Colonic mucosa (tissue), 4 donors: ENCODE results near the gene HIGD1A. TPM values are rescaled to one million over a fixed set of nuclear protein-coding genes. Genes with fewer than 3 reads are reported as not detected.
"Not testable (repeated sequence)": the region's sequence is repeated elsewhere in the genome, so short reads cannot be mapped to it uniquely, and the experiment has no call there.

ENCODE experiments used
- DNase-seq: peaks from one replicate; pipeline ENCODE4 v3.0.0-alpha.2; 2020
- H3K27ac ChIP-seq: fragments of 200-600 bp; one replicate; pipeline ENCODE4 v1.8.0; 2021
- H3K27me3 ChIP-seq: fragments of 200-600 bp; one replicate; pipeline ENCODE4 v1.8.0; 2021
- H3K36me3 ChIP-seq: fragments of 200-600 bp; one replicate; pipeline ENCODE4 v1.8.0; 2021
- H3K4me1 ChIP-seq: fragments of 200-600 bp; one replicate; pipeline ENCODE4 v1.8.0; 2021; ENCODE audit warnings: mild to moderate bottlenecking
- H3K4me3 ChIP-seq: fragments of 200-600 bp; one replicate; pipeline ENCODE4 v1.8.0; 2021
- H3K9ac ChIP-seq, 2 donors: one replicate each; pipeline ENCODE4 v1.7.0; 2013; ENCODE audit warnings: control low read depth in 2 of 2, low read depth in 2 of 2, low read length in 2 of 2
- H3K9me3 ChIP-seq: fragments of 200-600 bp; one replicate; pipeline ENCODE4 v1.8.0; 2021
- CTCF ChIP-seq: fragments of 200-600 bp; IDR thresholded peaks from one replicate; pipeline ENCODE4 v1.8.0; 2022; ENCODE audit warnings: antibody characterized with exemption, mild to moderate bottlenecking
- intact Hi-C: fragments of 100-400 bp; cut with DNase I; formaldehyde crosslinking; loops from one replicate; pipeline ENCODE4 v1.14.1; 2022
- total RNA-seq, 2 donors: library from RNA; stranded (reverse); fragmentation: NEBNext Ultra II Directional in 1 of 2; extraction: Animal tissue kit (Norgen Biotek cat#: 25700) in 1 of 2; gene quantifications; one replicate each; pipeline ENCODE4 v1.2.1, GENCODE V29; 2021
- donor health status: healthy.
- donor health status: DM: no; HTN: no; CAD: no.
- donor health status: DM: no; HTN: no; CAD: no.

Gene HIGD1A
- total RNA-seq, 2 donors from 2014 or later: 224 to 360 TPM

DNA sequence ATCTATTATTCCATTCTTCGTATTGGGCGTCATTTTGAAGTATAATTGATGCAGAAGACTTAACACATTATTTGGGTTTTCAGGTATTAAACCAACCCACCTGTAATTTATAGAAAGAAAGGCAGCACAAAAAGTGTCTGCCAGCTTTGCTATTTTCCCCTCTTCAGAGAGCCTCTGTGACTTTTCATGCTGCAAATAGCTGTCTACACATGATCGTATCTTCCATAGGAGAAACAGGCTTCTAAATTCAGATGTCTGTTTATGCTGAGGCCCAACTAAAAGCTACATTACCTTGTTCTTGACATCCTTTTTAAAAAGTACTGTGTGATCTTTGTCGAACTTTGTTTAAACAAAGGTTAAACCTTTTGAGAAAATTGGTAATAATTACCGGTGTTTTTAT is 10.0 kb upstream of the HIGD1A start:
- no peak for TF ChIP-seq CTCF
- H3K27me3 ChIP-seq: no peaks in the 10 kb centered on the region
- no peak overlapping the region for H3K27ac ChIP-seq
- H3K4me1 ChIP-seq: no peaks in the 10 kb centered on the region
- intact Hi-C loops: no loop called here
- DNase-seq: no peak
- H3K9me3 ChIP-seq: no peaks in the 10 kb centered on the region
- H3K36me3 ChIP-seq: no peaks in the 10 kb centered on the region
- H3K9ac ChIP-seq: no peak overlapping the region
- H3K4me3 ChIP-seq: no peak overlapping the region

DNA sequence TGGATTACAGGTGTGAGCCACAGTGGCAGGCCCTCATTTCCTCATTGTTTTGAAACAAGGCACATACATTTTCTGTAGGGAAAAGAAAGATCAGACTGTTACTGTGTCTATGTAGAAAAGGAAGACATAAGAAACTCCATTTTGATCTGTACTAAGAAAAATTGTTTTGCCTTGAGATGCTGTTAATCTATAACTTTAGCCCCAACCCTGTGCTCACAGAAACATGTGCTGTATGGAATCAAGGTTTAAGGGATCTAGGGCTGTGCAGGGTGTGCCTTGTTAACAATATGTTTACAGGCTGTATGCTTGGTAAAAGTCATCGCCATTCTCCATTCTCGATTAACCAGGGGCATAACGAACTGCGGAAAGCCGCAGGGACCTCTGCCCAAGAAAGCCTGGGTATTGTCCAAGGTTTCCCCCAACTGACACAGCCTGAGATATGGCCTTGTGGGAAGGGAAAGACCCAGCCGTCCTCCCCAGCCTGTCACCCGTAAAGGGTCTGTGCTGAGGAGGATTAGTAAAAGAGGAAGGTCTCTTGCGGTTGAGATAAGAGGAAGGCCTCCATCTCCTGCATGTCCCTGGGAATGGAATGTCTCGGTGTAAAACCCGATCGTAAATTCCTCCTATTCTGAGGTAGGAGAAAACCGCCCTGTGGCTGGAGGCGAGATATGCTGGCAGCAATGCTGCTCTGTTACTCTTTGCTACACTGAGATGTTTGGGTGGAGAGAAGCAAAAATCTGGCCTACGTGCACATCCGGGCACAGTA is 7.0 kb upstream of the HIGD1A start:
- H3K4me1 ChIP-seq, H3K36me3 ChIP-seq, H3K27me3 ChIP-seq, DNase-seq, H3K9me3 ChIP-seq, intact Hi-C loops, H3K4me3 ChIP-seq: not testable (repeated sequence)
- peak overlapping the region in 1 of 2 donors; percentile 16 for H3K9ac ChIP-seq
- H3K27ac ChIP-seq: peak overlapping the region; percentile 86

DNA sequence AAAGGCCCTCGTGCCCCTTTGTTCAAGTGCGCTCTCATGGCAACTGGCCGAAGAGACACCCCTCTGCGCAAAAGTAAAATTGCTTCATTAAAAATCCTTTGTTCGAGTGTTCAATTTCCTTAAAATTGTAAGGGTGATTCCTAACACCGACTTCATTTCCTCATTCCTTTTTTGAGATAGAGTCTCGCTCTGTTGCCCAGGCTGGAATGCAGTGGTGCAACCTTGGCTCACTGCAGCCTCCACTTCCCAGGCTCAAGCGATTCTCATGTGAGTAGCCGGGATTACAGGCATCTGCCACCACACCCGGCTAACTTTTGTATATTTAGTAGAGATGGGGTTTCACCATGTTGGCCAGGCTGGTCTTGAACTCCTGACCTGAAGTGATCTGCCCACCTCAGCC is 6.4 kb upstream of the HIGD1A start:
- DNase-seq, H3K27me3 ChIP-seq, H3K36me3 ChIP-seq, H3K4me1 ChIP-seq, intact Hi-C loops, H3K9ac ChIP-seq, H3K4me3 ChIP-seq, H3K9me3 ChIP-seq: not testable (repeated sequence)
- H3K27ac ChIP-seq: peak overlapping the region; percentile 86

- Histone ChIP-seq H3K27me3 (no peaks in the 10 kb centered on the region), H3K36me3 (no peaks in the 10 kb centered on the region), H3K4me3 (no peak within 1 kb of the TSS), H3K27ac (no peak within 1 kb of the TSS), H3K4me1 (no peaks in the 10 kb centered on the region), H3K9ac (no peak within 1 kb of the TSS), H3K9me3 (no peaks in the 10 kb centered on the region)
- no peak for DNase-seq
- intact Hi-C loops: no loop called here
- no peak for TF ChIP-seq CTCF
Observed at GRCh38 chr3:42809202-42809601, 4.9 kb upstream of the HIGD1A start, which contains the start of gene ACKR2. ACKR2 (plus strand) TSS chr3:42809445; CDS start chr3:42864503, 55,058 bp downstream.

GRCh38 chr3:42807929-42808328 is 3.6 kb upstream of the HIGD1A start:
- no peak overlapping the region for H3K4me3 ChIP-seq
- DNase-seq: no peak
- no peaks in the 10 kb centered on the region for H3K36me3 ChIP-seq
- no peaks in the 10 kb centered on the region for H3K9me3 ChIP-seq
- no peak overlapping the region for H3K27ac ChIP-seq
- TF ChIP-seq CTCF: no peak
- H3K4me1 ChIP-seq: peaks cover 3% of the 10 kb centered on the region
- intact Hi-C loops: no loop called here
- H3K9ac ChIP-seq: no peak overlapping the region
- H3K27me3 ChIP-seq: no peaks in the 10 kb centered on the region

GRCh38 chr3:42805141-42805821 is 991 bp upstream of the HIGD1A start:
- H3K27ac ChIP-seq: peak overlapping the region; percentile 98
- H3K4me3 ChIP-seq: peak overlapping the region; percentile 74
- no peaks in the 10 kb centered on the region for H3K9me3 ChIP-seq
- H3K9ac ChIP-seq: peak overlapping the region; percentile 96 to 99
- no peaks in the 10 kb centered on the region for H3K36me3 ChIP-seq
- no peak for TF ChIP-seq CTCF
- H3K27me3 ChIP-seq: no peaks in the 10 kb centered on the region
- intact Hi-C loops: no loop called here
- no peak for DNase-seq
- peaks cover 11% of the 10 kb centered on the region for H3K4me1 ChIP-seq
